Erythroblast (primary cell): ENCODE measurements around the gene SH3PXD2B.

Source experiments
- GATA1 ChIP-seq: IDR thresholded peaks from 2 replicates; pipeline ENCODE4 v1.6.1; 2011; ENCODE audit warnings: low read depth, mild to moderate bottlenecking, control low read depth, low read length, moderate library complexity
- POLR2A ChIP-seq: IDR thresholded peaks from 2 replicates; pipeline ENCODE4 v1.6.1; 2011; ENCODE audit warnings: mild to moderate bottlenecking, low read length

GRCh38 chr5:172414531-172415361 lies 39.6 kb downstream of the SH3PXD2B start:
- TF ChIP-seq POLR2A (no peak), GATA1 (no peak)
